ENCODE results near the gene TOM1. TPM values are rescaled to one million over a fixed set of nuclear protein-coding genes. Genes with fewer than 3 reads are reported as not detected.

Gene TOM1
- total RNA-seq, 1 donor from 2014 or later: 29.6 TPM

- Histone ChIP-seq H3K27ac (ENCODE audit: low read depth, low read length) (peak overlapping the region; percentile 21), H3K9me3 (ENCODE audit: insufficient read depth, low read depth, low read length) (no peaks in the 10 kb centered on the region), H3K4me2 (ENCODE audit: low read length) (peak overlapping the region; percentile 3), H3K4me1 (ENCODE audit: insufficient read depth, low read length) (peaks cover 7% of the 10 kb centered on the region), H2AFZ (ENCODE audit: low read depth, low read length) (no peak overlapping the region), H4K20me1 (ENCODE audit: insufficient read depth, low read length) (peaks cover 7% of the 10 kb centered on the region), H3K36me3 (ENCODE audit: insufficient read depth, low read length) (peaks cover 32% of the 10 kb centered on the region), H3K9ac (ENCODE audit: low read length) (no peak overlapping the region), H3K27me3 (ENCODE audit: insufficient read depth, low read length) (no peaks in the 10 kb centered on the region), H3K79me2 (ENCODE audit: insufficient read depth, low read length) (no peaks in the 10 kb centered on the region), H3K4me3 (ENCODE audit: insufficient read depth, low read depth, low read length) (no peak overlapping the region)
- no peaks in the 10 kb centered on the region for H3K9me3 Mint-ChIP-seq (ENCODE audit: unreplicated experiment)
- peak overlapping the region; percentile 41 for H3K27ac Mint-ChIP-seq (ENCODE audit: unreplicated experiment)
- H3K27me3 Mint-ChIP-seq (ENCODE audit: low read depth, unreplicated experiment): no peaks in the 10 kb centered on the region
- H3K4me1 Mint-ChIP-seq (ENCODE audit: low read depth, unreplicated experiment): peaks cover 5% of the 10 kb centered on the region
- DNase-seq (ENCODE audit: low read depth): peak; percentile 39
- no peak for TF ChIP-seq EZH2 (IDR thresholded peaks at IDR 0.05; ENCODE audit: insufficient read depth, low read length)
- TF ChIP-seq, protein P1, sequence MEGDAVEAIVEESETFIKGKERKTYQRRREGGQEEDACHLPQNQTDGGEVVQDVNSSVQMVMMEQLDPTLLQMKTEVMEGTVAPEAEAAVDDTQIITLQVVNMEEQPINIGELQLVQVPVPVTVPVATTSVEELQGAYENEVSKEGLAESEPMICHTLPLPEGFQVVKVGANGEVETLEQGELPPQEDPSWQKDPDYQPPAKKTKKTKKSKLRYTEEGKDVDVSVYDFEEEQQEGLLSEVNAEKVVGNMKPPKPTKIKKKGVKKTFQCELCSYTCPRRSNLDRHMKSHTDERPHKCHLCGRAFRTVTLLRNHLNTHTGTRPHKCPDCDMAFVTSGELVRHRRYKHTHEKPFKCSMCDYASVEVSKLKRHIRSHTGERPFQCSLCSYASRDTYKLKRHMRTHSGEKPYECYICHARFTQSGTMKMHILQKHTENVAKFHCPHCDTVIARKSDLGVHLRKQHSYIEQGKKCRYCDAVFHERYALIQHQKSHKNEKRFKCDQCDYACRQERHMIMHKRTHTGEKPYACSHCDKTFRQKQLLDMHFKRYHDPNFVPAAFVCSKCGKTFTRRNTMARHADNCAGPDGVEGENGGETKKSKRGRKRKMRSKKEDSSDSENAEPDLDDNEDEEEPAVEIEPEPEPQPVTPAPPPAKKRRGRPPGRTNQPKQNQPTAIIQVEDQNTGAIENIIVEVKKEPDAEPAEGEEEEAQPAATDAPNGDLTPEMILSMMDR (IDR thresholded peaks at IDR 0.05; ENCODE audit: insufficient read depth, low read depth, low read length): no peak
- peaks cover 16% of the 10 kb centered on the region for H3K36me3 Mint-ChIP-seq (ENCODE audit: low read depth, unreplicated experiment)
- no peak overlapping the region for H3K4me3 Mint-ChIP-seq (ENCODE audit: unreplicated experiment)
- FAIRE-seq: no peak
These were observed 30.7 kb downstream of the TOM1 start for GRCh38 chr22:35330258-35330861.

DNA sequence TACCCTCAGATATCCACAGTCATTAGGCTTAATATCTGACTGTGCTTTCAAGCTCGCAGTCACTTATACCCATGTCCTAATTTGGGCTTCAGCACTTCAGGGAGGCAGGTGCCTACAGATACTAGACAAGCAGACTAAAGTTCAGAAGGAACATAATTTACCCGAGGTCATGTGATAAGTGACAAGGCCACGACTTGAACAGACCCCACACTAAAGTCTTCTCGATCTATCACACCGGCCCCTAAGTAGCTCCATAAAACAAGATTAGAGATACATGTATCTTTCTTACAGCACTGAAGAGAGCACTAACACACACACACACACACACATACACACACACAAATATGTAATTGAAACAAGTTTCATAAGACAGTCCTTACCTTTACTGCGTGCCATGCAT is 32.6 kb downstream of the TOM1 start:
- Histone ChIP-seq H3K4me2 (ENCODE audit: low read length) (no peak overlapping the region), H3K4me1 (ENCODE audit: insufficient read depth, low read length) (peaks cover 7% of the 10 kb centered on the region), H3K4me3 (ENCODE audit: insufficient read depth, low read depth, low read length) (no peak overlapping the region), H2AFZ (ENCODE audit: low read depth, low read length) (no peak overlapping the region), H3K27ac (ENCODE audit: low read depth, low read length) (no peak overlapping the region), H3K9me3 (ENCODE audit: insufficient read depth, low read depth, low read length) (no peaks in the 10 kb centered on the region), H4K20me1 (ENCODE audit: insufficient read depth, low read length) (peaks cover 8% of the 10 kb centered on the region), H3K9ac (ENCODE audit: low read length) (no peak overlapping the region), H3K79me2 (ENCODE audit: insufficient read depth, low read length) (no peaks in the 10 kb centered on the region), H3K36me3 (ENCODE audit: insufficient read depth, low read length) (peaks cover 18% of the 10 kb centered on the region), H3K27me3 (ENCODE audit: insufficient read depth, low read length) (no peaks in the 10 kb centered on the region)
- TF ChIP-seq, protein P1 (IDR thresholded peaks at IDR 0.05; ENCODE audit: insufficient read depth, low read depth, low read length): no peak
- no peak for TF ChIP-seq EZH2 (IDR thresholded peaks at IDR 0.05; ENCODE audit: insufficient read depth, low read length)
- peaks cover 9% of the 10 kb centered on the region for H3K4me1 Mint-ChIP-seq (ENCODE audit: low read depth, unreplicated experiment)
- H3K36me3 Mint-ChIP-seq (ENCODE audit: low read depth, unreplicated experiment): peaks cover 25% of the 10 kb centered on the region
- H3K9me3 Mint-ChIP-seq (ENCODE audit: unreplicated experiment): no peaks in the 10 kb centered on the region
- H3K27ac Mint-ChIP-seq (ENCODE audit: unreplicated experiment): no peak overlapping the region
- no peak for FAIRE-seq
- H3K27me3 Mint-ChIP-seq (ENCODE audit: low read depth, unreplicated experiment): no peaks in the 10 kb centered on the region
- DNase-seq (ENCODE audit: low read depth): no peak
- no peak overlapping the region for H3K4me3 Mint-ChIP-seq (ENCODE audit: unreplicated experiment)

GRCh38 chr22:35333220-35333619 is 33.5 kb downstream of the TOM1 start:
- no peak for FAIRE-seq
- Histone ChIP-seq H3K36me3 (ENCODE audit: insufficient read depth, low read length) (peaks cover 14% of the 10 kb centered on the region), H2AFZ (ENCODE audit: low read depth, low read length) (no peak overlapping the region), H3K79me2 (ENCODE audit: insufficient read depth, low read length) (no peaks in the 10 kb centered on the region), H4K20me1 (ENCODE audit: insufficient read depth, low read length) (peaks cover 8% of the 10 kb centered on the region), H3K27me3 (ENCODE audit: insufficient read depth, low read length) (no peaks in the 10 kb centered on the region), H3K4me2 (ENCODE audit: low read length) (no peak overlapping the region), H3K9me3 (ENCODE audit: insufficient read depth, low read depth, low read length) (no peaks in the 10 kb centered on the region), H3K4me1 (ENCODE audit: insufficient read depth, low read length) (peaks cover 7% of the 10 kb centered on the region), H3K4me3 (ENCODE audit: insufficient read depth, low read depth, low read length) (no peak overlapping the region), H3K9ac (ENCODE audit: low read length) (no peak overlapping the region), H3K27ac (ENCODE audit: low read depth, low read length) (no peak overlapping the region)
- H3K36me3 Mint-ChIP-seq (ENCODE audit: low read depth, unreplicated experiment): peaks cover 30% of the 10 kb centered on the region
- DNase-seq (ENCODE audit: low read depth): no peak
- no peak overlapping the region for H3K4me3 Mint-ChIP-seq (ENCODE audit: unreplicated experiment)
- H3K27me3 Mint-ChIP-seq (ENCODE audit: low read depth, unreplicated experiment): no peaks in the 10 kb centered on the region
- TF ChIP-seq, protein P1 (IDR thresholded peaks at IDR 0.05; ENCODE audit: insufficient read depth, low read depth, low read length): no peak
- TF ChIP-seq EZH2 (IDR thresholded peaks at IDR 0.05; ENCODE audit: insufficient read depth, low read length): no peak
- H3K4me1 Mint-ChIP-seq (ENCODE audit: low read depth, unreplicated experiment): peaks cover 9% of the 10 kb centered on the region
- H3K9me3 Mint-ChIP-seq (ENCODE audit: unreplicated experiment): no peaks in the 10 kb centered on the region
- H3K27ac Mint-ChIP-seq (ENCODE audit: unreplicated experiment): no peak overlapping the region
